Esophagus squamous epithelium (tissue), 4 donors: Measurements from ENCODE around the gene DRC3.

Source experiments
- POLR2A ChIP-seq, 4 donors: fragments of 450-650 bp; IDR thresholded peaks; one replicate each; pipeline ENCODE4 v1.6.1; 2017; ENCODE audit warnings: antibody characterized with exemption in 4 of 4, mild to moderate bottlenecking in 4 of 4, moderate library complexity in 3 of 4
- TF ChIP-seq, protein P1 (sequence below), 6 experiments: fragments of 450-650 bp in 4 of 6; fragments of 200-600 bp in 2 of 6; sonication (generic) in 2 of 6; IDR thresholded peaks; one replicate each; pipeline ENCODE4 v1.5.1; 2016 to 2019; ENCODE audit warnings: antibody characterized with exemption in 6 of 6, mild to moderate bottlenecking in 4 of 6, moderate library complexity in 4 of 6

DNA sequence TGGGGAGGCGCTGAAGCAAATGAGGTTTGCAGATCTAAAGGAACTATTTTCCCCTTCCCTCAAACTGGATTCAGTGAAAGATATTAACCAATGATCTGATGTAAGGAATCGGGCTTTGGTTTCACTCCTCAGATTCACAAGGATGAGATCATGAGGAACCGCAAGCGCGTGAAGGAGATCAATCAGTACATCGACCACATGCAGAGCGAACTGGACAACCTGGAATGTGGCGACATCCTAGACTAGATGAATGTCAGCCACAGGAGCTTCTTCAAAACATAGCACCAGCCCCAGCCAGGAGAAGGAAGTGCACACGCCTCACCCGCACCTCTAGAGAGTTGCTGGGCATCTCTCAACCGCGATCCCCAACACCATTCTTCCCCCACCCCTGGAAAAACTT is 43.8 kb downstream of the DRC3 start:
- TF ChIP-seq, protein P1, sequence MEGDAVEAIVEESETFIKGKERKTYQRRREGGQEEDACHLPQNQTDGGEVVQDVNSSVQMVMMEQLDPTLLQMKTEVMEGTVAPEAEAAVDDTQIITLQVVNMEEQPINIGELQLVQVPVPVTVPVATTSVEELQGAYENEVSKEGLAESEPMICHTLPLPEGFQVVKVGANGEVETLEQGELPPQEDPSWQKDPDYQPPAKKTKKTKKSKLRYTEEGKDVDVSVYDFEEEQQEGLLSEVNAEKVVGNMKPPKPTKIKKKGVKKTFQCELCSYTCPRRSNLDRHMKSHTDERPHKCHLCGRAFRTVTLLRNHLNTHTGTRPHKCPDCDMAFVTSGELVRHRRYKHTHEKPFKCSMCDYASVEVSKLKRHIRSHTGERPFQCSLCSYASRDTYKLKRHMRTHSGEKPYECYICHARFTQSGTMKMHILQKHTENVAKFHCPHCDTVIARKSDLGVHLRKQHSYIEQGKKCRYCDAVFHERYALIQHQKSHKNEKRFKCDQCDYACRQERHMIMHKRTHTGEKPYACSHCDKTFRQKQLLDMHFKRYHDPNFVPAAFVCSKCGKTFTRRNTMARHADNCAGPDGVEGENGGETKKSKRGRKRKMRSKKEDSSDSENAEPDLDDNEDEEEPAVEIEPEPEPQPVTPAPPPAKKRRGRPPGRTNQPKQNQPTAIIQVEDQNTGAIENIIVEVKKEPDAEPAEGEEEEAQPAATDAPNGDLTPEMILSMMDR (IDR thresholded peaks at IDR 0.05) = no peak
- TF ChIP-seq POLR2A (IDR thresholded peaks at IDR 0.05) = no peak
